ENCODE results near the gene GALNT3. TPM values are rescaled to one million over a fixed set of nuclear protein-coding genes. Genes with fewer than 3 reads are reported as not detected.

GALNT3 gene
- total RNA-seq (1 to 10 TPM; 2.0 to 2.4 TPM), polyA plus RNA-seq (1 to 10 TPM in 1 of 2 donors, under 1 TPM in 1; 0.23 to 3.4 TPM)
- long read RNA-seq, donor 1: 0 reads
- long read RNA-seq, donor 2: 0 reads

DNA sequence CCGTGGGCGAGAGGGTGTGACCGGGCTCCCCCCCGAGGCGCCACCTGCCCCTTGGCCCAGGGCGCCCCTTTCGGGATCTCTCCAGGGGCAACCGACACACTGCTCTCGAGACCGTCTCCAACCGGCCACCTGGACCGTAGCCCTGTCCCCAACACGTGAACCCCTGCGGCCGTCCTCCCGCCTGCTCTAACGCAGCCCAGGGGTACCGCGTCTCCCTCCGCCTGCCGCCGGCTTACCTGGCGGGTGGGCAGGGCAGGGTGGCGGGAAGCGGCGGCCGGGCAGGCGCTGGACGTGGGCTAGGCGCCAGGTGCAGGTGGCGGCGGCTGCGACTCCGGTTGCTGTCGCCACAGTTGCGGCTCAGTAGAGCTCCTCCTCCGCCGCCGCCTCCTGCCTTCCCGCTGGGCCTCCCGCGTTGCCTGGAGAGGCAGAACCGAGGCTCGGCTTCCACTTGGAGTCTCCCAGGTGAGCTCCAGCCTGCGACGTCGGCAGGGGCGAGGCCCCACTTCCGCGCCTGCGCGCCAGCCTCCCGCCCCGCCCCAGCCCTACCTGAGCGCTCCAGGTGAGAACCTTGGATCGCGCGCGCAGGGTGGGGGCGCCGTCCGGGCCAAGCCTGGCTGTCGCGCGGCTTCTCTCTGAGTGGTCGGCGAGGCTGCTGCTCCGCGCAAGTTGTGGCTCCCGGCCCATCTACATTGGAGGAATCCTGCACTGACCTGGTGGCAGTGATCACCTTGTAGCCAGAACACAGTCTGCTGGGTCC is at the start of gene GALNT3:
Gene GALNT3 (minus strand): TSS at position 469 of the 757 bp plus-strand sequence. CDS start 23,547 bp downstream, outside the sequence.
- H3K27me3 ChIP-seq (ENCODE audit: control insufficient read depth in 1 of 2, insufficient read depth in 2 of 2, low read length in 1 of 2): no peaks in the 10 kb centered on the region
- H3K27ac ChIP-seq (ENCODE audit: low read depth in 1 of 2, low read length in 2 of 2): no peak within 1 kb of the TSS
- 0 to 1% methylated on average over 53 to 70 of the region's 70 CpGs for WGBS, 2 donors
- intact Hi-C loops (cut with DNase I): no loop called here
- H3K36me3 ChIP-seq (ENCODE audit: control insufficient read depth in 1 of 2, insufficient read depth in 2 of 2, low read length in 1 of 2): no peaks in the 10 kb centered on the region
- no peaks in the 10 kb centered on the region for H3K9me3 ChIP-seq (ENCODE audit: control insufficient read depth, low read length)
- peak within 1 kb of the TSS; percentile 22 to 44 for H3K4me3 ChIP-seq (ENCODE audit: low read length in 2 of 2)
- DNase-seq (peak; percentile 50 to 77), ATAC-seq (ENCODE audit: low FRiP score) (peak; percentile 63)
- H3K4me1 ChIP-seq (ENCODE audit: control insufficient read depth in 1 of 2, insufficient read depth in 2 of 2, low read length in 2 of 2): no peaks in the 10 kb centered on the region

DNA sequence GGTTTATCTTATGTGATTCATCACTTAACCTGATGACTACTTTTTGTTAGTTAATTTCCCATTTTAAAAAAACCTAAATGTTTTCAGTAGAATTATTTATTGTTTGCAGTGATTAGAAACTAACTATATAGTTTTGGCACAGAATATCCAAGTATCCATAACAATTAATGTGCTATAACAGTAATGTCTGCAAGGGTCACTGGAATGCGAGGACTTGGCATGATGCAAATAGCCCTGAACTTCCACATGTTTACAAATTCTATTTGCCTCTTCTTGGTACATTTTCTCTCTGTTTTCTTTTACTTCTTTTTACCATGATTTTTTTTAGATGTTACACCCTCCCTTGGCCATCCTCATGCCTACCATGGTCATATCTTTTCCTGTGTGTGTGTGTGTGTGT is 49.3 kb upstream of the GALNT3 start:
- Histone ChIP-seq H3K36me3 (ENCODE audit: control insufficient read depth in 1 of 2, insufficient read depth in 2 of 2, low read length in 1 of 2) (no peaks in the 10 kb centered on the region), H3K9me3 (ENCODE audit: control insufficient read depth, low read length) (no peaks in the 10 kb centered on the region), H3K4me3 (ENCODE audit: low read length in 2 of 2) (no peak overlapping the region), H3K27me3 (ENCODE audit: control insufficient read depth in 1 of 2, insufficient read depth in 2 of 2, low read length in 1 of 2) (no peaks in the 10 kb centered on the region), H3K4me1 (ENCODE audit: control insufficient read depth in 1 of 2, insufficient read depth in 2 of 2, low read length in 2 of 2) (no peaks in the 10 kb centered on the region), H3K27ac (ENCODE audit: low read depth in 1 of 2, low read length in 2 of 2) (no peak overlapping the region)
- ATAC-seq (ENCODE audit: low FRiP score) (no peak), DNase-seq (no peak)
- intact Hi-C loops (cut with DNase I): no loop called here
- 93 to 97% methylated on average over 1 of the region's 1 CpG for WGBS, 2 donors

DNA sequence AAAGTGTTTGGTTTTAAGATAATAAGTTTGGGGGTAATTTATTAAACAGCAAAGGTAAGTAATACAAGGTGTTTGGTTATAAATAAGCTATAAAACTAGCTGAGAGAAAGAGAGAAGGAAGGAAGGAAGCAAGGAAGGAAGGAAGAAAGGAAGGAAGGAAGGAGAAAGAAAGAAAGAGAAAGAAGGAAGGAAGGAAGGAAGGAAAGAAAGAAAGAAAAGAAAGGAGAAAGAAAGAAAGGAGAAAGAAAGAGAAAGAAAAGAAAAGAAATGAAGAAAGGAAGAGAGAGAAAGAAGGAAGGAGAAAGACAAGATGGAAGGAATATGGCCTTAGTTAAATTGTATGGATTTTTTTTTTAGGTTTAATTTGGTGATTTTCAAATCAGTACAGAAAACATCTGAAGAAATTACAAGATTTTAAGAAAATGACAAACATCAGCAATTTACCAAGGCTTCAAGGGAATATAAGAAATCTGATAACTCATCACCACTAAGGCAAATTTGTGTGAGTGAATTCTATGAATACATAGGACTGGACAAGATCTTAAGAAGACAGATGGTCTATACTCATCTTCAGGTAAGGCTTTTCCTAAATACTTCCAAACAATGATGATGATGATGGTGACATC is 46.4 kb upstream of the GALNT3 start:
- H3K9me3 ChIP-seq (ENCODE audit: control insufficient read depth, low read length): no peaks in the 10 kb centered on the region
- no peak overlapping the region for H3K4me3 ChIP-seq (ENCODE audit: low read length in 2 of 2)
- no peak overlapping the region for H3K27ac ChIP-seq (ENCODE audit: low read depth in 1 of 2, low read length in 2 of 2)
- ATAC-seq (ENCODE audit: low FRiP score): no peak
- H3K27me3 ChIP-seq (ENCODE audit: control insufficient read depth in 1 of 2, insufficient read depth in 2 of 2, low read length in 1 of 2): no peaks in the 10 kb centered on the region
- intact Hi-C loops (cut with DNase I): no loop called here
- DNase-seq: no peak
- peaks cover 0 to 5% of the 10 kb centered on the region in 2 donors for H3K4me1 ChIP-seq (ENCODE audit: control insufficient read depth in 1 of 2, insufficient read depth in 2 of 2, low read length in 2 of 2)
- H3K36me3 ChIP-seq (ENCODE audit: control insufficient read depth in 1 of 2, insufficient read depth in 2 of 2, low read length in 1 of 2): no peaks in the 10 kb centered on the region

DNA sequence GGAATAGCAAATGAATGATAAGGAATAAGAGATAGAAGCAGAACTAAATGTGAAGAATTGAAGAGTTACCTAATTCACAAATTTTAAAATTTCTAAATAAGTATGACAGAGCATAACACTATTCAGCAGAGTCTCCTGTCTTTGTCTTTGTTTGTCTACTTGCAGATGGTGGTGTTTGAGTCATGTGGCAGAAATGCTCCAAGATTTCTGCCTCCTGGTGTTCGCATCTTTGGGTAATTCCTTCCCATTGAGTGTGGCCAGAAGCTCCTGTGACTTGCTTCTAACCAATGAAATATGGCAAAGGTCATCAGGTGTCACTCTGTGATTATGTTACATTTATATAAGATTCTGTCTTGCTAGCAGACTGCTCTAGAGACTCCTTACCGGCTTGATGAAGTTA is 45.6 kb upstream of the GALNT3 start:
- no peaks in the 10 kb centered on the region for H3K36me3 ChIP-seq (ENCODE audit: control insufficient read depth in 1 of 2, insufficient read depth in 2 of 2, low read length in 1 of 2)
- no peak overlapping the region for H3K4me3 ChIP-seq (ENCODE audit: low read length in 2 of 2)
- ATAC-seq (ENCODE audit: low FRiP score): no peak
- no peak for DNase-seq
- 91 to 92% methylated on average over 2 of the region's 2 CpGs for WGBS, 2 donors
- no peaks in the 10 kb centered on the region for H3K9me3 ChIP-seq (ENCODE audit: control insufficient read depth, low read length)
- no peaks in the 10 kb centered on the region for H3K27me3 ChIP-seq (ENCODE audit: control insufficient read depth in 1 of 2, insufficient read depth in 2 of 2, low read length in 1 of 2)
- intact Hi-C loops (cut with DNase I): no loop called here
- H3K27ac ChIP-seq (ENCODE audit: low read depth in 1 of 2, low read length in 2 of 2): no peak overlapping the region
- H3K4me1 ChIP-seq (ENCODE audit: control insufficient read depth in 1 of 2, insufficient read depth in 2 of 2, low read length in 2 of 2): peaks cover 0 to 5% of the 10 kb centered on the region in 2 donors

DNA sequence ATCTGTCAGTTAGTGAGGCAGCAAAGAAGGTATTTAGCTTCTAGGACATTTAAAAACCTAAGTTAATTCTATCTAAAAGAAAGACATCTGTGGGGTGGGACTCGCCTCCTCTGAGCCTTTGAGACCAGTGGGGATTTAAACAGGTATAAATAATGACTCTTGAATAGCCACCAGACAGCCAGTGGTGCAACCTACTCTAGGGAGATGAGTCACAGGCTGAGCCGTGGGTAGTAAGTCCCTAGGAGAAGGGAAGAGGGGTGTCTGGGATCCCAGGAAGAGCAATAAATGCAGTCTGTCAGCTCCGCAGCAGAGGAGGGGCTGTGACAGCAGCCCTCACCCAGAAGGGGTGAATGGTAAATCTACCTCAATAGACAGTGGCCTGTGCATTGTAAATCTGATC is 43.1 kb upstream of the GALNT3 start:
- no peak for ATAC-seq (ENCODE audit: low FRiP score)
- H3K9me3 ChIP-seq (ENCODE audit: control insufficient read depth, low read length): no peaks in the 10 kb centered on the region
- no peak overlapping the region for H3K4me3 ChIP-seq (ENCODE audit: low read length in 2 of 2)
- no peak for DNase-seq
- H3K27me3 ChIP-seq (ENCODE audit: control insufficient read depth in 1 of 2, insufficient read depth in 2 of 2, low read length in 1 of 2): no peaks in the 10 kb centered on the region
- WGBS, 2 donors: 30 to 35% methylated on average over 3 of the region's 3 CpGs
- no peaks in the 10 kb centered on the region for H3K36me3 ChIP-seq (ENCODE audit: control insufficient read depth in 1 of 2, insufficient read depth in 2 of 2, low read length in 1 of 2)
- no peak overlapping the region for H3K27ac ChIP-seq (ENCODE audit: low read depth in 1 of 2, low read length in 2 of 2)
- intact Hi-C loops (cut with DNase I): no loop called here
- H3K4me1 ChIP-seq (ENCODE audit: control insufficient read depth in 1 of 2, insufficient read depth in 2 of 2, low read length in 2 of 2): peaks cover 0 to 5% of the 10 kb centered on the region in 2 donors

DNA sequence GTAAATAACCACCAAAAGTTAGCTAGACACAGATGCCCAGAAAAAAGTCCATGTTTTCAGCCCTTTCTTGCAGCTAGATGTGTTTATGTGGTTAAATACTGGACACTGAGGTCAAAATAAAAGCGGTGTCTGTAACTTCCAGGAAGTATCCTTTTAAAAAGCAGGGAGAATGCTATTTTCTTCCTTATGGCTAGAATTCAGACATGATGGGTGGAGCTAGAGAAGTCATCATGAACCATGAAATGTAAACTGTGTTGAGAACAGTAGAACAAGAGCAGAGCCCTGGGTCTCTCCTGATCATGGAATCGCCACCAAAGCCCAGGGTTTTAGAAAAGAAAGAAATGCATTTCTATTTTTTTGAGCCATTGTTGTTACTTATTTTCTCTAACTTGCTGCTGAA is 41.3 kb upstream of the GALNT3 start:
- intact Hi-C loops (cut with DNase I): no loop called here
- no peaks in the 10 kb centered on the region for H3K9me3 ChIP-seq (ENCODE audit: control insufficient read depth, low read length)
- H3K4me3 ChIP-seq (ENCODE audit: low read length in 2 of 2): no peak overlapping the region
- H3K27ac ChIP-seq (ENCODE audit: low read depth in 1 of 2, low read length in 2 of 2): no peak overlapping the region
- H3K27me3 ChIP-seq (ENCODE audit: control insufficient read depth in 1 of 2, insufficient read depth in 2 of 2, low read length in 1 of 2): no peaks in the 10 kb centered on the region
- ATAC-seq (ENCODE audit: low FRiP score) (no peak), DNase-seq (no peak)
- peaks cover 0 to 5% of the 10 kb centered on the region in 2 donors for H3K4me1 ChIP-seq (ENCODE audit: control insufficient read depth in 1 of 2, insufficient read depth in 2 of 2, low read length in 2 of 2)
- 93 to 98% methylated on average over 2 of the region's 2 CpGs for WGBS, 2 donors
- no peaks in the 10 kb centered on the region for H3K36me3 ChIP-seq (ENCODE audit: control insufficient read depth in 1 of 2, insufficient read depth in 2 of 2, low read length in 1 of 2)

DNA sequence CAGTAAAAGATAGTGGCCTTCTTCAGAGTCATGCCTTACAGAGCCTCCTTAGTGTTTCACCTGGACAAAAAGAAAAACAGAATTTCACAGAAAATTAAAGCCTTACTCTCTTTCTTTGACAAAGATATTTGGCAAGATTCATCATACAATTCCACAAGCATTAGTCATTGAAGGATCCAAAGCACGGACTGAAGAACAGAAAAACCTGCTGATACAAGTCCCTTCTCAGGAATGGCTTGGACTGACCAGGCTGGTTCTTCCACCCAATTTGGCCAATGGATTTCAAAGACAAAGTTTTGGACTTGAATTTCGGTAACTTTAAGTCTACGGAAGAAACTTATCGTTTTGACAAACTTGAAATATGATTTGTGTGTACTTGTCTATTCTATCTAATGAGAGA is 39.1 kb upstream of the GALNT3 start:
- 77 to 81% methylated on average over 4 of the region's 4 CpGs for WGBS, 2 donors

DNA sequence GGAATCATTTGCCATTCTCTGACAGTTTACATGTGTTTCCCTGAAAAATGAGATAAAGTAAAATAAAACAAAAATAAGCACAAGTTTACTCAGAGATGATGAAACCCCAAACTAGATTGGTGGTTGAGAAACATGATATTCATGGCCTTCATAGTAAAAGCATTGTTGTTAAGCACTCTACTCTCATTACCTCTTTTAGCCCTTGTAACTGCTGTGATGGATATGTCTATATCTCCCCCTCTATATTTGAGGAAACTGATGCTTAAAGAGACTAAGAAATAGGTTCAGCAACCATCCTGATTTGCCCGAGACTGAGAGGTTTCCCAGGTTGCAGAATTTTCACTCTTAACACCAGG is 33.9 kb upstream of the GALNT3 start:
- intact Hi-C loops (cut with DNase I): no loop called here
- H3K4me1 ChIP-seq (ENCODE audit: control insufficient read depth in 1 of 2, insufficient read depth in 2 of 2, low read length in 2 of 2): no peaks in the 10 kb centered on the region
- 87 to 88% methylated on average over 1 of the region's 1 CpG for WGBS, 2 donors
- no peak overlapping the region for H3K27ac ChIP-seq (ENCODE audit: low read depth in 1 of 2, low read length in 2 of 2)
- DNase-seq (no peak), ATAC-seq (ENCODE audit: low FRiP score) (no peak)
- no peak overlapping the region for H3K4me3 ChIP-seq (ENCODE audit: low read length in 2 of 2)
- H3K27me3 ChIP-seq (ENCODE audit: control insufficient read depth in 1 of 2, insufficient read depth in 2 of 2, low read length in 1 of 2): no peaks in the 10 kb centered on the region
- no peaks in the 10 kb centered on the region for H3K36me3 ChIP-seq (ENCODE audit: control insufficient read depth in 1 of 2, insufficient read depth in 2 of 2, low read length in 1 of 2)
- H3K9me3 ChIP-seq (ENCODE audit: control insufficient read depth, low read length): no peaks in the 10 kb centered on the region

More for the DNA sequence above, 39.1 kb upstream of the GALNT3 start:
- Histone ChIP-seq H3K9me3 (ENCODE audit: control insufficient read depth, low read length) (no peaks in the 10 kb centered on the region), H3K4me1 (ENCODE audit: control insufficient read depth in 1 of 2, insufficient read depth in 2 of 2, low read length in 2 of 2) (peaks cover 0 to 5% of the 10 kb centered on the region in 2 donors), H3K36me3 (ENCODE audit: control insufficient read depth in 1 of 2, insufficient read depth in 2 of 2, low read length in 1 of 2) (no peaks in the 10 kb centered on the region), H3K27ac (ENCODE audit: low read depth in 1 of 2, low read length in 2 of 2) (no peak overlapping the region), H3K27me3 (ENCODE audit: control insufficient read depth in 1 of 2, insufficient read depth in 2 of 2, low read length in 1 of 2) (no peaks in the 10 kb centered on the region), H3K4me3 (ENCODE audit: low read length in 2 of 2) (no peak overlapping the region)
- intact Hi-C loops (cut with DNase I): no loop called here
- no peak for DNase-seq
- ATAC-seq (ENCODE audit: low FRiP score): no peak
